Activated B cell treated with CpG ODN at 0.5 μM for 24 hours (primary cell): ENCODE measurements around the gene ADAM8. TPM values are rescaled to one million over a fixed set of nuclear protein-coding genes. Genes with fewer than 3 reads are reported as not detected.

Source experiments
- ATAC-seq: fragments of 200-7000 bp; cut with Tn5 transposase; one replicate; pipeline ENCODE4 v1.10.0; 2021; ENCODE audit warnings: low read depth, mild to moderate bottlenecking, moderate library complexity
- CTCF ChIA-PET: fragments of 350-600 bp; sonication (Branson Sonifier 250); formaldehyde crosslinking; loops from one replicate; lab custom pipeline; 2021; ENCODE audit warnings: antibody characterized with exemption; lab: Charles Lee
- POLR2A ChIA-PET: fragments of 350-600 bp; sonication (Branson Sonifier 250); formaldehyde crosslinking; loops from one replicate; lab custom pipeline; 2021; ENCODE audit warnings: antibody characterized with exemption; lab: Charles Lee
- DNase-seq: peaks from one replicate; pipeline ENCODE4 v3.0.0; 2022
- H3K27ac Mint-ChIP-seq: one replicate; pipeline ENCODE4 v1.8.0; 2020; ENCODE audit warnings: mixed read lengths
- H3K27me3 Mint-ChIP-seq: one replicate; pipeline ENCODE4 v1.8.0; 2021; ENCODE audit warnings: mixed read lengths
- H3K36me3 Mint-ChIP-seq: one replicate; pipeline ENCODE4 v1.8.0; 2021; ENCODE audit warnings: low read depth, mixed read lengths
- H3K4me1 Mint-ChIP-seq: one replicate; pipeline ENCODE4 v1.8.0; 2021; ENCODE audit warnings: mixed read lengths
- H3K4me3 Mint-ChIP-seq: one replicate; pipeline ENCODE4 v1.8.0; 2020; ENCODE audit warnings: mild to moderate bottlenecking, mixed read lengths
- H3K9me3 Mint-ChIP-seq: one replicate; pipeline ENCODE4 v1.8.0; 2020; ENCODE audit warnings: mixed read lengths
- CTCF ChIP-seq: fragments of 200-600 bp; IDR thresholded peaks from one replicate; pipeline ENCODE4 v1.8.0; 2022; ENCODE audit warnings: antibody characterized with exemption, mild to moderate bottlenecking
- intact Hi-C: fragments of 100-400 bp; cut with micrococcal nuclease; formaldehyde crosslinking; loops from one replicate; pipeline ENCODE4 v1.15.1; 2024
- total RNA-seq: library from RNA; stranded (reverse); gene quantifications from 2 replicates; pipeline ENCODE4 v1.2.3, GENCODE V29; 2022

ADAM8 gene
- total RNA-seq, 1 donor from 2014 or later: 152 TPM

- intact Hi-C loops: no loop called here
- POLR2A ChIA-PET: interaction anchor here (0.9 kb wide), 1 partner anchor 898 kb away, joined by 3 read pairs; the partner anchor contains the start of gene LRRC27
- Mint-ChIP-seq H3K9me3 (no peaks in the 10 kb centered on the region), H3K4me3 (peak within 1 kb of the TSS; percentile 69), H3K27me3 (peaks cover 39% of the 10 kb centered on the region), H3K27ac (no peak within 1 kb of the TSS), H3K36me3 (no peaks in the 10 kb centered on the region), H3K4me1 (peaks cover 28% of the 10 kb centered on the region)
- no peak for ATAC-seq
- no peak for TF ChIP-seq CTCF
- no peak for DNase-seq
- CTCF ChIA-PET: no interaction called here
These were observed 46.7 kb downstream of the ADAM8 start, which contains the start of gene UTF1 for GRCh38 chr10:133230044-133230361. Gene UTF1, plus strand, starts transcription at chr10:133230217. Its CDS starts 72 bp downstream, at chr10:133230289.

GRCh38 chr10:133229265-133230043, 47.2 kb downstream of the ADAM8 start:
- ATAC-seq (no peak), DNase-seq (no peak)
- ChIA-PET CTCF (interaction anchor here (0.7 kb wide), 1 partner anchor 86 kb away, joined by 3 read pairs; no protein-coding TSS in a partner anchor), POLR2A (no interaction called here)
- H3K36me3 Mint-ChIP-seq: no peaks in the 10 kb centered on the region
- intact Hi-C loops: no loop called here
- peak overlapping the region; percentile 64 for H3K4me3 Mint-ChIP-seq
- H3K27me3 Mint-ChIP-seq: peaks cover 39% of the 10 kb centered on the region
- H3K9me3 Mint-ChIP-seq: no peaks in the 10 kb centered on the region
- H3K27ac Mint-ChIP-seq: no peak overlapping the region
- TF ChIP-seq CTCF: no peak
- peaks cover 25% of the 10 kb centered on the region for H3K4me1 Mint-ChIP-seq

- POLR2A ChIA-PET: no interaction called here
- no peak for TF ChIP-seq CTCF
- Mint-ChIP-seq H3K36me3 (no peaks in the 10 kb centered on the region), H3K4me3 (no peak overlapping the region), H3K4me1 (peaks cover 25% of the 10 kb centered on the region), H3K9me3 (no peaks in the 10 kb centered on the region), H3K27ac (no peak overlapping the region), H3K27me3 (peaks cover 43% of the 10 kb centered on the region)
- ATAC-seq (no peak), DNase-seq (no peak)
- intact Hi-C loops: no loop called here
- CTCF ChIA-PET: no interaction called here
These were observed 49.4 kb downstream of the ADAM8 start for GRCh38 chr10:133227256-133227655.

GRCh38 chr10:133226251-133226808, 50.3 kb downstream of the ADAM8 start:
- ATAC-seq (no peak), DNase-seq (no peak)
- no peak for TF ChIP-seq CTCF
- H3K27me3 Mint-ChIP-seq: peaks cover 37% of the 10 kb centered on the region
- no peaks in the 10 kb centered on the region for H3K9me3 Mint-ChIP-seq
- intact Hi-C loops: no loop called here
- CTCF ChIA-PET: no interaction called here
- POLR2A ChIA-PET: no interaction called here
- no peaks in the 10 kb centered on the region for H3K36me3 Mint-ChIP-seq
- no peak overlapping the region for H3K4me3 Mint-ChIP-seq
- no peak overlapping the region for H3K27ac Mint-ChIP-seq
- peaks cover 22% of the 10 kb centered on the region for H3K4me1 Mint-ChIP-seq

- peaks cover 20% of the 10 kb centered on the region for H3K4me1 Mint-ChIP-seq
- H3K9me3 Mint-ChIP-seq: no peaks in the 10 kb centered on the region
- no peak for ATAC-seq
- ChIA-PET CTCF (no interaction called here), POLR2A (no interaction called here)
- H3K4me3 Mint-ChIP-seq: no peak overlapping the region
- no peak overlapping the region for H3K27ac Mint-ChIP-seq
- no peaks in the 10 kb centered on the region for H3K36me3 Mint-ChIP-seq
- intact Hi-C loops: no loop called here
- no peak for TF ChIP-seq CTCF
- DNase-seq: no peak
- H3K27me3 Mint-ChIP-seq: peaks cover 42% of the 10 kb centered on the region
These were observed 50.9 kb downstream of the ADAM8 start for GRCh38 chr10:133225707-133226191.
